SW480 (cell line): ENCODE results near the gene MIB1.
"Not testable (repeated sequence)": the region's sequence is repeated elsewhere in the genome, so short reads cannot be mapped to it uniquely, and the experiment has no call there.

ENCODE experiments used
- DNase-seq: peaks from one replicate; pipeline ENCODE4 v3.0.0-alpha.2; 2016; ENCODE audit warnings: low spot score

MIB1 gene

DNA sequence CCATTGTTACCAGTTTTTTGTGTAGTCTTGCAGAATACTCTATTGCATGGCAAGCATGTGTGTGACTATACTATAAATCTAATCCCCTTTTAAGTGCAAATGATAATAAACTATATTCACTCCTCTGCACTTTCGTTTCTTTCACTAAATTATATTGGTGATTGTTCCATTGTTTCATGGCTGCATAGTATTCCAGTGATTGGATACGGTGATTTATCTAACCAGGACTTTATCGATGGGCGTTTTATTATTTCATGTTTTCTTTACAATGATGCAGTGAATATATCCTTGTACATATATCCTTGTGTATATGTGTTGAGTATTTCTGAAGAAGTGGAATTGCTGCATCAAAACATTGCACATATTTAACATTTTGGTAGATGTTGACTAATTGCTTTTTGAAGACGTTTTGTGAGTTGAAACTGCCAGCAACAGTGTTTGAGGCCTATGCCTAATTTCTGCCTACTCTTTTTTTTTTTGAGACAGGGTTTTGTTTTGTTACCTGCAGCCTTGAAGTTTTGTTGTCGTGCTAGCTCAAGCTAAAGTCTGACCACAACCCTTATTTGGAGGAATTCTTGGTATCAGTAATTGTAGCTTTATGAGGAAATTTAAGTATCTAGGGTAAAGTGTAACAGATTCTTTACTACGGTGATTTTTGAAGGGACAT lies 2.7 kb downstream of the MIB1 start:
- DNase-seq: no peak

DNA sequence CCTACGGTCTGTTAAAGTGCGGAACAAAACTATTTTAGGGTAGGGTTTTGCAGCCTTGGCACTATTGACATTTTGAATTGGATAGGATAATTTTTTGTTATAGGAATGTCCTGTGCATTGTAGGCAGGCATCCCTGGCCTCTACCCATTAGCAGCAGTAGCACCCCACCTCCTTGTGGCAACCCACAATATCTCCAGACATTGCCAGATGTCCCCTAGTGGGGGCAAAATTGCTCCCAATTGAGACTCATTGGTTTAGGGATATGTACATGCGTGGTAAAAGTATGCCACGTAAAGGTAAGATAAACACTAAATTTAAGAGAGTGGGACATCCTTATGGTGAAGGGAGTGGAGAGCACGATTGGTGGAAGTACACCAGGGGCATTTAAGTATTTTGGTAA lies 4.6 kb downstream of the MIB1 start:
- no peak for DNase-seq

DNA sequence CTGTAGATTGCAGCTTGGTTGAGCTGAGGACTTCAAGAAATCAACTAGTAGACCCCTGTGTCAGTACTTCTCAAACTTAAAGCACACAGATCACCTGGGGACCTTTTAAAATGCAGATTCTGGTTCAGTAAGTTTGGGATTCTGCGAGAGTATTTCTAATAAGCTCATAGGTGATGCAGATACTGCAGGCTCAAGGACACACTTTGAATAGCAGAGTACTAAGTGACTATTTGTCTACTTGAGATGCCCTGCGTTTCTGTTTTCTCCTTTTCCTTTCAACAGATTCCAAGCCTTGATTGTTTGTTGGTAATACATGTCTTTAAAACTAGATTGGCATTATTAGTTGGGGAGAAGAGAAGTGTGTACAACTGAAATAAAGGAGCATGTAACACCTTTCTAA lies 6.7 kb downstream of the MIB1 start:
- DNase-seq: no peak

DNA sequence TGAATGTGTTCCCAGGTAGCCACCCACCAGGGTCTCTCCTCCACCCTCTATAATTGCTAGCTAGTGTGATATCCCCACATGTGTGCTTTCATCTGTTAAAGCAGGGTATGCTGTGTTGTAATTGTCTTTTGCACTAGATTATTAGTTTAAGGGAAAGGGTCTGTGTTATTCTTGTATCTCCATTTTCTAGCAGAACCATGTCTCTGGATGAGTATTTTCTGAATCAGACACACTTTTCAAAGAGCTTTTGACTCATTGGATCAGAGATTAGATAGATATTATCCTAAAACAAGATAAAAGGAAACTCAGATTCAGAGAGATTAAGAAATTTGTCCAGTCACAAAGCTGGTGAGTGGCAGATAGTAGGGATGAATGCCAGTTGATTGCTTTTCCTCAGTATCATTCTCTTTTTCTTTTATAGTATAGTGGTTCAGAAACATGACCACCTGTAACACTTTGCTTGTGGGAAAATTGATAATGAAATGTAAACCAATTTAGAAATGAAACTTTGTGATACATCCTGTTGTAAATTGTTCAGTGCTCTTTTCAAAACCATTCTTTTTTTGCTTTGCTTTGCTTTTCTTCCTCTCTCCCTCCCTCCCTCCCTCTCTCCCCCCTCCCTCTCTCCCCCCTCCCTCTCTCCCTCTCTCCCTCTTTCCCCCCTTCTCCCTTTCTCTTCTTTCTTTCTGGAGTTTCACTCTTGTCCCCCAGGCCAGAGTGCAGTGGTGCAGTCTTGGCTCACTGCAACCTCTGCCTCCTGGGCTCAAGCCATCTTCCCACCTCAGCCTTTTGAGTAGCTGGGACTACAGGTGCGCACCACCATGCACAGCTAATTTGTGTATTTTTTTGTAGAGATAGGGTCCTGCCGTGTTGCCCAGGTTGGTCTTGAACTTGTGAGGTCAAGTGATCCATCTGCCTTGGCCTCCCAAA lies 7.4 kb downstream of the MIB1 start:
- no peak for DNase-seq

DNA sequence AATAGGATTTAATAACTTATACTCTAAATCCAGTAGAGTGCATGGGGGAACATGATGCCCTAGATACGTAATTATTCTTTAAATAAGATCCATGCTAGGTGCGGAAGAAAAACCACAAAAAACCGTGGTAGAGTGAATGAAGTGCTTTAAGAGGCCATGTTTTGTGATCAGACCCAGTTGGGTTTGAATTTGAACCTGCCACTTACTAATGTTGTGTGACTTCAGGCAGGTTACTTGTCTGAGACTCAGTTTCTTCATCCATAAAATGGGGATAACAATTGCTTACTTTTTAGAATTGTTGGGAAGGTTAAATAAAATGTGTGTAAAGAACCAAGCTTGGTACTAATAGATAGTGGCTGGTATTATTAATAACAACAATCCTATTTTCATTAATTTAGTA lies 17.2 kb downstream of the MIB1 start:
- DNase-seq: no peak

DNA sequence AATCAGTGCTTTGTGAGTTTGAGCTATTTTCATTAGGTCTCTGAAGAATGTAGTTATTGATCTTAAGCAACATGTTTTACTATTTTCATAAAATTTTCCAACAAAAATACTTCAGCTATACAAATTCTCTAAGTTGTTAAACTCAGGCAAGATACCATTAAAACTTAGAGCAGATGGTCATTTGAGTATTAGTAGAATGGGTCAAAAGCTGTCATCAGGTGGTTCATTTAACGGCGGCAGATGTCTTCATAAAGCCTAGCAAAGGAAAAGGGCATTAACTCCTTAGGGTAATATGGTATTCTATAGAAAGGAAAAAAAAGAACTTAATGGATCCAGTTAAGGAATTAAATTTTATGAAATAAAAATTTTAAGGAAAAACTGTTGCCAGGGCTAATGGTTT lies 19.2 kb downstream of the MIB1 start:
- DNase-seq: no peak

DNA sequence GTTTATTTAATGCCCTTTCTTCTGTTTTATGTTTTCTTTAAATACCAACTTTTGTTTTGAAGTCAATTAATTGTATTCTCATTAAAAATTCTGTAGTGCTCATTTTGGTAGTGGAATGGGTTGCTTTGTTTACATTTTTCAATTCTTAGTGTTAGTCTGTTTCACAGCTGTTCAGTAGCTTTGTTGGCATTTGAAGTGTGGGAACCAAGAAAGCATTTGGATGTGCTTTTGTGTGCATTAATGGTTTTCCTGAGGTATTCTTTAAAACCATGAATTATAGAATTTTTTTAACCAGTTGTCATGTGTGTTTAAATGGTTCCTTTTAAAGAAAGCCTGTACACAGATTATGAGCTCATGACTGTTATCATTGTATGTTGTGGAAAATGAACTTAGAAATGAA lies 19.7 kb downstream of the MIB1 start:
- no peak for DNase-seq

DNA sequence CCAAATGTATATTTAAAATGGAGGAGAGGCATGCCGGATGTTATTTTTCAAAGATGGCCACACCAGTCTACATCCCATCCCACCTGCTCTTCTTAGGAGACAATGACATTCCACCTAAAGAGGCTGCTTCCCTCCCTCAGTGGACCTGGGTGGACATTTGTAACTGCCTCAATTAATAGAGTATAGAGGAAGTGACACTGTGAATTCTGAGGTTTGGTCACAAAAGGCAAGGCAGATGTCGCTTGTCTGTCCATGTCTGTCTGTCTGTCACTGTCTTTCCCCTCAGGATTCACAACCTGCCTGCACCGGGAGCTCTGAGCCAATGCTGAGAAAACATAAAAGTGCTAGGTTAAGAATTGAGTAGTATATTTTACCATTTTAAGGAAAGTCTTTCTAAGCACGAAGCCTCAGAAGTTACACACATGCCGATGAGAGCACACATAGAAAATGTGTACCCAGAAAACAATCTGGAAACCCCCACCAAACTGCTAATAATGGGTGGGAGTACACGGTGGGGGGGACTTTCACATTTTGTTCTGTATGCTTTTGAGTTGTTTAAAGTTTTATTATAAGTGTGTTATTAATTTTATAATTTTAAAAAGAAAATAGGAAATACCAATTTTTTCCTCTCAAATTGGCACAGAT lies 21.0 kb downstream of the MIB1 start:
- no peak for DNase-seq

DNA sequence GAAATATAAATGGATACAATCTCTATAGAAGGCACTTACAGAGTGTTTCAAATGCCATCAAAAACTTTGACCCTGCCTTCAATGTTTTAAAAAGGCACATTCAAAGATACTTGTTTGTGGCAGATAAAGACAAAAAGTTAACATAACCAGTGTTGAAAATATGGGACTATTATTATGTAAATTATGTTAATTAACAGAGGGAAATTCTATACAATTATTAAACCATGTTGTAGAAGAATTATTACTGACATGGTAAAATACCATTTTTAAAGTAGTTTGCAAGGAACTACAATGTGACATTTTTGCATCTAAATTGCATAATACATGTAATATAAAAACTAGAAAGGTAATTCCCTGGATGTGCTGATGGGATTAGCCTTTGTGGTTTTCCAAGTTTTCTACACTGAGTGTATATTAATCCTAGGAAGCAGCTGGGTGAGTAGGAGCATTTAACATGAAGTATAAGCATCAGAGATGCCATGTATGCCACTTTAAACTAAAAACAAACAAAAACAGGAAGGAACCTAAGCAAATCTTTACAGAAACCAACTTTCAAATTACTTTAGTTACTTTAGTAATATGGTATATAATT lies 21.7 kb downstream of the MIB1 start:
- DNase-seq: no peak

DNA sequence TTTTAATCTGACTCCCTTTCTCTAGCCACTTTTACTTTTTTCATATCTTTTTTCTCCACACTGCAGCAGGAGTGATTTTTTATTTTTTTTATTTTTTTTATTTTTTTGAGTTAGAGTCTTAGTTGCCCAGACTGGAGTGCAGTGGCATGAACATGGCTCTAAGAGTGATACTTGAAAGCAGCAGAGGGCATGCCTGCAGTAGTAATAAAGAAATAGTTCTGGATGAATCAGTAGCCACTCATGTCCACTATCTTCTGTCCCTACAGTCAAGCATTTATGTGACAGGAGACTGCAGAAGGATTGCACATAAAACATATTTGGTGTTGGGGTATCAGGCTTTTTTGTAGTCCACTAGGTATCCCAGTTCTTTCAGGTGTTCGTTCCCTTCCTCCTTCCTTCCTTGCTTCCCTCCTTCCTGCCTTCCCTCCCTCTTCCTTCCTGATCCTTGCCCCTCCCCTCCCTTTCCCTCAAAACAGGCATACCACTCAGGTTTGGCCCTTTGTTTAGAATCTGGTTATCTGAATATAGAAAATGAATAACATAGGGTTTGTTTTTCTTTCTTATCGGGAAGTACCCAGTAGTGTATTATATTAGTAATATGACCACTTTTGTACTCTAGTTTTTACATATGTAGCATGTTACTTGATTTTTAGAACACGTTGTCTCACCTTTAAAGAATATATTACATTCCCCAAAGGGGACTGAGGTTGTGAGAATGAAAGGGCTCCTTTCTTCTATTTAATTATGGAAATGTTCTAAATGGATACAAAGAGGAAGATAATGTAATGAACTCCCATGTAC lies 23.5 kb downstream of the MIB1 start:
- DNase-seq: no peak

DNA sequence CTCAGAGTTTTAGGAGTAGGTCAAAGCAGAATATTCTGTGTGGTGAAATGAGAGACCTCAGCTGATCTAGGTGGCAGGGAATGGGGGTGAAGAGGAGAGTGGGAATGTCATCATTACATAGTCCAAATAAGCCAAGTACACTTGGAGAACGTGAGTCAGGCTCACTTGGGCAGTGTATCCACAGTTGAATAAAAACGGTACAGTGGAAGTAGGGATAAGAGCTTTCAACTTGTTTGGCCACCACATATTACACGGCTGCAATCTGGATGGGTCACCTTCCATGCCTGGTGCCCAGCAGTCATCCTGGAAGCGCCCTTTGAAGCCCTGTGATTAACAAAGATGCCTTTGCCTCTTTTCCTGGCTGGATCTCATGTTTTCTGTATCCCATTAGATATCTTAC lies 28.6 kb downstream of the MIB1 start:
- DNase-seq: no peak

DNA sequence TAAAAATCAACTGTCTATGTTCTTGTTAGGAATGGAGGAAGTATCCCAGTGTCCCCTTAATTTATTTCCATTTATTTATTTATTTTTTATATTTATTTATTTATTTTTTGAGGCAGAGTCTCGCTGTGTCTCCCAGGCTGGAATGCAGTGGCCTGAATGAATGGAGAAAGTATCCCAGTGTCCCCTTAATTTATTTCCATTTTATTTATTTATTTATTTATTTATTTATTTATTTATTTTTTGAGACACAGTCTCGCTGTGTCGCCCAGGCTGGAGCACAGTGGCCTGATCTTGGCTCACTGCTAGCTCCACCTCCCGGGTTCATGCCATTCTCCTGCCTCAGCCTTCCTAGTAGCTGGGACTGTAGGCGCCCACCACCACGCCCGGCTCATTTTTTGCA lies 34.1 kb downstream of the MIB1 start:
- no peak for DNase-seq

DNA sequence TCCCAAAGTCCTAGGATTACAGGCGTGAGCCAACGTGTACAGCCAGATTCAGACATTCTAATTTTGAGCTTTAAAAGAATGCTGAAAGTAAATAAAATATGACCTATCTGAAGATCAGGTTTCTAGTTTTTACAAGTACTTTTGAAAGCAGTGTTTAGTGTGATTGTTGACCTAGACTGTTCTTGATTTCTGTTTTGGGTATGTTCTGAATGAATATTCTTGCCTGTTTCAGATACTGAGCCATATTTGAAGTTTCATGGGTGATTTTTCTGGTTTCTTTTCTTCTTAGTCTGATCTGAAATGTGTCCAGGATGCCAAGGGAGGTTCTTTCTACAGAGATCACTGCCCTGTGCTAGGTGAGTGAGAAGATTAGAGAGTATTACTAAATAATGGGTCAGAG lies 37.2 kb downstream of the MIB1 start:
- no peak for DNase-seq

DNA sequence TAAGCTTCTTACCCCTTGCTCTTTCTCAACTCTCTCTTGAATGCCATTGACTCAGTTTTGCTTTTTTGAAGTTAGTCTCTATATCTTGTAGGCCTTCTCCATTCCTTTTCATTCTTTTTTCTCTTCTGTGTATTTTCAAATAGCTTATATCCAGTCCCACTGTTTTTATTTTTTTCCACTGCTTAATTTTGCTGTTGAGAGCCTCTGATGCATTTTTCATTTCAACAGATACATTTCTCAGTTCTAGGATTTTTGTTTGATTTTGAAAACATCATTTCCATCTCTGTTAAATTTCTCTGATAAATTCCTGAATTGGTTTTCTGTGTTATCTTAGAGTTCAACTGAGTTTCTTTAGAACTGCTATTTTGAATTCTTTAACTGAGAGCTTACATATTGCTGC lies 45.9 kb downstream of the MIB1 start:
- DNase-seq: no peak

DNA sequence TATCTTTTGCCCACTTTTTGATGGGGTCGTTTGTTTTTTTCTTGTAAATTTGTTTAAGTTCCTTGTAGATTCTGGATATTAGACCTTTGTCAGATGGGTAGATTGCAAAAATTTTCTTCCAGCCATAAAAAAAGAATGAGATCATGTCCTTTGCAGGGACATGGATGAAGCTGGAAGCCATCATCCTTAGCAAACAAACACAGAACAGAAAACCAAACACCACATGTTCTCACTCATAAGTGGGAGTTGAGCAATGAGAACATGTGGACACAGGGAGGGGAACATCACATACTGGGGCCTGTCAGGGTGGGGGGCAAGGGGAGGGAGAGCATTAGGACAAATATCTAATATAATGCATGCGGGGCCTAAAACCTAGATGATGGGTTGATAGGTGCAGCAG lies 55.5 kb downstream of the MIB1 start:
- DNase-seq: not testable (repeated sequence)

DNA sequence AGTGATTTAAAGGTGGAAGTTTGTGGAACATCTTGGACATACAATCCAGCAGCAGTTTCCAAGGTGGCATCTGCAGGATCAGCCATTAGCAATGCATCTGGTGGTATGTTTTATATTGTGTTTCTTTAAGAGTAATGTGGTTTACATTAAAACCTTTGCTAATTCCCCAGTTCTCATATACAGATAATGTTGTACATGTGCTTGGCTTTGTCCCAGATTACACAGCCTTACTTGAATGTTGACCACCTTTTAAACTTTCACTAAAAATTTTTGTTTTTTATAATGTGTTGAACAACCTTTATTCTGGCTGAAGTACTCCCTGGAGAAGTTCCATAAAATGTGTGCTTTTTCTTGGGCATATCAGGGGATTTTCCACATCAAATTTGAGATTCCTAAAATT lies 57.5 kb downstream of the MIB1 start:
- DNase-seq: no peak

DNA sequence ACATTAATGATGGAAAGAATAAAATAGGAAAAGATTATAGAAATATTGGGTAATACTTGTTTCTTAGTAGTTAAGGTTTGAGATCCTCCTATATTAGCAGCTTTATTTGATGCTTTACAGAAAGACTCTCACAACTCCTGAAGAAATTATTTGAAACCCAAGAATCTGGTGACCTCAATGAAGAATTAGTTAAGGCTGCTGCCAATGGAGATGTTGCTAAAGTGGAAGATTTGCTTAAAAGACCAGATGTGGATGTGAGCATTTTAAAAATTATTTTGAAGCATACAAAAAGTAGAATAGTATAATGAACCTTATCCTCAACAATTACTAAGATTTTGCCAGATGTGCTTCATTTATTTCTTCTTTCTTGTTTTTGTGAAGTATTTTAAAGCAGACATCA lies 59.1 kb downstream of the MIB1 start:
- no peak for DNase-seq

DNA sequence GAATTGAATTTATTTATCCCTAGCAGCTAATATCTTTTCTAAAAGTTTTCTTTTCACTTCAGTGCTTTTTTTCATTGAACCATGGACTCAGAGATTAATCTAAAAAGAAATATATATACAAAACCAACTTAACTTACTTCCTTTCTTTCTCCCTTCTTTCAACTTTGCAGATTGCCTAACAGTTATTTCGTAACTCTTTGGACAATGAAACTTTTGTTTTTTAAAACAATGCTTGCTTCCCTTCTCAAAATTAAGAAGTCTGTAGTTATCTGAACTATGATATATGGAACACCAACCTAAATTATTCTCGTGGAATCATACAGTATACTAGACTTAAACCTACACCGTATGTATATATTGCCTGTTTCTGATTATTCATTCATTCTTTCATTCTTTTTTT lies 62.9 kb downstream of the MIB1 start:
- no peak for DNase-seq

DNA sequence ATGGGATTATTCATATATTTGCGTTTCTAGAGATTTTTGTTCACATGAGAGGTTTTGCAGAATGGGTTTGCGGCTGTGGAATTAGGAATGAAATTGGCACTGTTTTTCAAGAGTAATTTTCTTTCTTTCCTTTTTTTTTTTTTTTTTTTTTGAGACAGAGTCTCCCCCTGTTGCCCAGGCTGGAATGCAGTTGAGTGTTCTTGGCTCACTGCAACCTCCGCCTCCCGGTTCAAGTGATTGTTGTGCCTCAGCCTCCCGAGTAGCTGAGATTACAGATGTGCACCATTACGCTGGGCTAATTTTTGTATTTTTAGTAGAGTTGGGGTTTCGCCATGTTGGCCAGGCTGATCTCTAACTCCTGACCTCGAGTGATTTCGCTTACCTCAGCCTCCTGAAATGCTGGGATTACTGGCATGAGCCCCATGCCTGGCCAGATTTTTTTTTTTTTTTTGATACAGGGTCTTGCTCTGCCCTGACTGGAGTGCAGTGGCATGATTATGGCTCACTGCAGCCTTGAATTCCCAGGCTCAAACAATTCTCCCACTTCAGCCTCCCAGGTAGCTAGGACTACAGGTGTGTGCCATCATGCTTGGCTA lies 65.3 kb downstream of the MIB1 start:
- DNase-seq: no peak

DNA sequence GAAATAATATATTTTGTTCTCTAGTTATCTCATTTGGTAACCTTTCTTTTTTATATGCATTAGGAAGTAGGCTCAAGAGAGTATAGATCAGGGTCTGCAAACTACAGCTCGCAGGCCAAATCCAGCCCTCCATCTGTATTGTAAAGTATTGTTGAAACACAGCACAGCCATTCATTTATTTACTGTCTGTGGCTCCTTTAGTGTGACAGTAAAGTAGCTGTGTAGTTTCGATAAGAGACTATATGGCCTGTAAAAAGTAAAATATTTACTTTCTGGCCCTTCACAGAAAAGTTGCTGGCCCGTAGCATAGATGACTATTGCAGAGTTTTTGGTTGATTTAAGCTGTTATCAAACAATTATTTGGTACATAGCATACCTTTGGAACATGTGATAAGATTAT lies 67.6 kb downstream of the MIB1 start:
- DNase-seq: no peak

DNA sequence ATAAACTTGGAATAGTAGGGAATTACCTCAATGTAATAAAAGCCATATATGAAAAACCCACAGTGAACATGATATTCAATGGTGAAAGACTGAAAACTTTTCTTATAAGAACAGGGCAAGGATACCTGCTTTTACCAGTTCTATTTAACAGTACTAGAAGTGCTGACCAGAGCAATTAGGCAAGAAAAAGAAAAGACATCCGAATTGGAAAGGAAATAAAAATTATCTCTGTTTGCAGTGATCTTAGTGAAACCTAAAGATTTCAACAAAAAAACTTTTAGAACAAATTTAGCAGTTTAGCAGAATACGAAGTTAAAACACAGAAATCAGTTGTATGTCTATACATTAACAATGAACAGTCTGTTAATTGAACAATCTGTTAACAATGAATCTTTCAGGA lies 69.1 kb downstream of the MIB1 start:
- no peak for DNase-seq

DNA sequence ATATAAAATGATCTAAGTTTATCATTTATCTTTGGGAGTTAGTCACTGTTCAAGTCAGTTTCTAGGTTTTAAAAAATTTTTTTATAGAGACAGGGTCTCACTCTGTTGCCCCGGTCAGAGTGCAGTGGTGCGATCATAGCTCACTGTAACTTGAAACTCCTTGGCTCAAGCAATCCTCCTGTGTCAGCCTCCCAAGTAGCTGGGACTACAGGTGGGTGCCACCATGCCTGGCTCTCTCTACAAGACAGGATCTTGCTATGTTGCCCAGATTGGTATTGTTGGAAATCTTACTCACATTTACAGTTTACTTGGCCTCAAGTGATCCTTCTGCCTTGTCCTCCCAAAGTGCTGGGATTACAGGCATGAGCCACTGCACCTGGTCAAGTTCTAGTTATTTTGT lies 74.5 kb downstream of the MIB1 start:
- no peak for DNase-seq
